GM21717 (cell line): ENCODE measurements around the gene CDK13.

Experiments
- ATAC-seq: cut with Tn5 transposase; IDR thresholded peaks from one replicate; pipeline ENCODE4 v1.9.1; 2021; ENCODE audit warnings: mild to moderate bottlenecking, moderate library complexity; ENCODE audit not compliant: unreplicated experiment

The CDK13 gene

DNA sequence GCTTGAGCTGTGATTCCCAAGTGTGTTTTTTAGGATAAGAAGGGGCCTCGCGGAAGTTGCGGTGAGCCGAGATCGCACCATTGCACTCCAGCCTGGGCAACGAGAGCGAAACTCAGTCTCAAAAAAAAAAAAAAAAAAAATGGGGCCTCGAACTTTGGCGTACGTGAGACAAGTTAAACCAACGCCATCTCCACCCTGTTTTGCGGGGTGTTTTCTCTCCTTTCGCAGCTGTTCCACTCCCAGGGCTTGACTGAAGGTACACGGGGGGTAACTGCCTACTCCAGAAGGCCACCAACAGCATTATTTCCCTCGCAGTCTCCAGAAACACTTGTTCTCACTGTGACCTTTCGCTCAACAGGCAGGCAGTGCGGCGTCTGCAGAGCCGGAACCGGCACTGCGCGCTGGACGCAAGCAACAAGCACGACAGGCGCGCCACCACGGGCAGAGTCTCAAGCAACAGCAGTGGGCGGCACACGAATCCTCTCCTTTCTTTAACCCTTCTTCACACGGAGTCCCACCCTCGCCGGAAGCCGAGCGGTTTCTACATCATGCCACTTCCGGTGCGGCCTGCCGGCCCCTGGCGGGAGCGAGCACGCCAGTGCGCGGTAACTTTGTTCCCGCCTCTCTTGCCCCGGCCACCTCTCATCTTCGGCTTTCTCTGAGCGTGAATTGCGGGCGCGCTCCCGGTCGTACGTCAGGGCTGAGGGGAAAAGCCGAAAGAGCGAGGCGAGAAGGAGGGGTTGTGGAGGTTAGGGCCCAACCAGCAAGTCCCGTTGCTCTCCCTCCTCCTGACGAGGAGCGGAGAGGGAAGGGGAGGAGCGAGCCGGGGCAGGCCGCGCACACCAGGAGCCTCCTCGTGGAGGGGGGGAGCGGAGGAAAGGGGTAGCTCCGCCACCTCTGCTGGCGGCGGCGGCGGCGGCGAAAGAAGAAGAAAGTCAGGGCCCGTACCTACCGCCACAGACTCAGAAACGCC, 814 bp upstream of the CDK13 start:
- ATAC-seq, result peak; percentile 76

DNA sequence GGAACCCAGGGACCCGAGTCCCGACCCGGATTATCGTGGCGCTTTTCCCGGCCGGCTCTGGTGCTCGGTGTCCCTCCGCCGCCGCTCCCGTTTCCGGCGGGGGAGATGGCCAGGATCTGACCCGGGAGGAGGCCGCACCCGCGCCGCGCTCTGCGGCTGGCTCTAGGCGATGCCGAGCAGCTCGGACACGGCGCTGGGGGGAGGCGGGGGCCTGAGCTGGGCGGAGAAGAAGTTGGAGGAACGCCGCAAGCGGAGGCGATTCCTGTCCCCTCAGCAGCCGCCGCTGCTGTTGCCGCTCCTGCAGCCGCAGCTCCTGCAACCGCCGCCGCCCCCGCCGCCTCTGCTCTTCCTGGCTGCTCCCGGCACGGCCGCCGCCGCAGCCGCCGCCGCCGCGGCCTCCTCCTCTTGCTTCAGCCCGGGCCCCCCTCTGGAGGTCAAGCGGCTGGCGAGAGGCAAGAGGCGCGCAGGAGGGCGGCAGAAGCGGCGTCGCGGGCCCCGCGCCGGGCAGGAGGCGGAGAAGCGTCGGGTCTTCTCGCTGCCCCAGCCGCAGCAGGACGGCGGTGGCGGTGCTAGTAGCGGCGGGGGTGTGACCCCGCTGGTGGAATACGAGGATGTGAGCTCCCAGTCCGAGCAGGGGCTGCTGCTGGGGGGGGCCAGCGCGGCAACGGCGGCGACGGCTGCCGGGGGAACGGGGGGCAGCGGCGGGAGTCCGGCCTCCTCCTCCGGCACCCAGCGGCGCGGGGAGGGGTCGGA, 593 bp downstream of the CDK13 start:
- peak; percentile 2 for ATAC-seq

DNA sequence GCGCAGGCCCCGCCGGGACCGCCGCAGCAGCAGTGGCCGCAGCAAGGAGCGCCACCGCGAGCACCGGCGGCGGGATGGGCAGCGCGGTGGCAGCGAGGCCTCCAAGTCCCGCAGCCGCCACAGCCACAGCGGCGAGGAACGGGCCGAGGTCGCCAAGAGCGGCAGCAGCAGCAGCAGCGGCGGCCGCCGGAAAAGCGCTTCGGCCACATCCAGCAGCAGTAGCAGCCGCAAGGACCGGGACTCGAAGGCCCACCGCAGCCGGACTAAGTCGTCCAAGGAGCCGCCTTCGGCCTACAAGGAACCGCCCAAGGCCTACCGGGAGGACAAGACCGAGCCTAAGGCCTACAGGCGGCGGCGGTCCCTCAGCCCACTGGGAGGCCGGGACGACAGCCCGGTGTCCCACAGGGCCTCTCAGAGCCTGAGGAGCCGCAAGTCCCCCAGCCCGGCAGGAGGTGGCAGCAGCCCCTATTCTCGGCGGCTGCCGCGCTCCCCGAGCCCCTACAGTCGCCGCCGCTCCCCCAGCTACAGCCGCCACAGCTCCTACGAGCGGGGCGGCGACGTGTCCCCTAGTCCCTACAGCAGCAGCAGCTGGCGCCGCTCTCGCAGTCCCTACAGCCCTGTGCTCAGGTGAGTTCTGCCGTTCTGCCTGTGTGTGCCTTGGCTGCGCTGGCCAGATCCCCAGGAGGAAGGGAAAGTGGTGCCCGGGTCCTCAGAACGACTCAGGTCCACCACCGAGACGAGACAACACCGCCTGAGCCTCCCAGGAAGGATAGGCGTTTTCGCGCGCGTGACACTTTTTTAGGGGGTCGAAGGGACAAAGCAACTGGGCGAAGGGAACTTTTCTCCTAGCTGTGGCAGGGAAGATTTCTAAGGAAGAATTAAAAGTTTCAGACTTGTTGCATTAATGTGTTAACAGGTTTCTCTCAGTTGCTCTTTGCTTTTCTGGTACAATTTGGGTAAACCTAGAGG, 1.5 kb downstream of the CDK13 start:
- ATAC-seq, result peak; percentile 18

DNA sequence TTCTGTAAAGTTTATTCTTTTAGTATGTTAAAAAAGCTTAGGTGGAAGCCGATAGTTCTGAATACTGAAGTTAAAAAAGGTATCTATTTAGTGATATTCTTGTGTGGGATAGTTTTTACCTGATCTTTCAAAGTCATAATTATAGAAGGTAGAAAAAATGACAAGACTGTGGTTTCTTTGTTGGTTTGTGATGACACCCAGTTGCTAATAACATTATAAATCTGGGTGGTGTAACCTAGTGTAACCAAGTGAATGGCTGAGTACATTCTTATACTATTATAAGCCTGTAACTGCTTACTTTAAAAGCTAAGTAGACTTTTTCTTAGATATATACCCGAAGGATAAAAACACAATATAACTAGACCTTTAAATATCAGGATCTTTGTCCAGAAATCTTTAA, 2.3 kb downstream of the CDK13 start:
- ATAC-seq, result no peak

DNA sequence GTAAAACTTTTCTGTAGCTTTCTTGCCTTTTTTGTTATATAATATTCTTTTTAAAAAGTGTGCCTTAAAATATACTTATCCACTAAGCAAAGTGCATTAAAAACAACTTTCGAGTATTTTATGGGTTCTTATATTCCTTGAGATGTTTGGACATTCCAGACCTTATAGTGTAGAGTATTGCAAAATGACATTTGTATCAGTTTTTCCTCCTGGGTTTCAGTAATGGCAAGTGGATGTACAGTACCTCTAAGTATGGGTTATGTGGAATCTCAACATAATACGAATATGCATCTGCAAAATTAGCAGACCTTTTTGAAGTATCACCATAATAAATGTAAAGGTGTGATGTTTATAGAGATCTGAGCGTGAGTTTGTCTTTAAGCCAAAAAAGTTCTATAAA, 2.7 kb downstream of the CDK13 start:
- ATAC-seq, result no peak

DNA sequence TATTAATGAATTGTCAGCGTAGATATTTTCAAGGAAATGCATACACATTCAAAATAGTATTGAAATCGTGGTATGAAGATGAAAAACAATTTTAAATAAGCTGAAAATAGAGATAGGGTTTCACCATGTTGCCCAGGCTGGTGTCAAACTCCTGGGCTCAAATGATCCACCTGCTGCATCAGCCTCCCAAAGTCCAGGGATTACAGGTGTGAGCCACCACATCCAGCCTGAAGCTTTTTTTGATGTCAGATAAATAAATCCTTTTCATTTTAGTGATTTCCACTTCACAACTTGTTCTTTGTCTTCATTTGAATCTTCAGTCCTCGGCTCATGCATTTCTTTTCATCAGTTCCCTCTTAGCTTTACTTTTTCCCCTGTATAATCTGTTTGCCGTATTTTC, 4.6 kb downstream of the CDK13 start:
- ATAC-seq, result no peak

DNA sequence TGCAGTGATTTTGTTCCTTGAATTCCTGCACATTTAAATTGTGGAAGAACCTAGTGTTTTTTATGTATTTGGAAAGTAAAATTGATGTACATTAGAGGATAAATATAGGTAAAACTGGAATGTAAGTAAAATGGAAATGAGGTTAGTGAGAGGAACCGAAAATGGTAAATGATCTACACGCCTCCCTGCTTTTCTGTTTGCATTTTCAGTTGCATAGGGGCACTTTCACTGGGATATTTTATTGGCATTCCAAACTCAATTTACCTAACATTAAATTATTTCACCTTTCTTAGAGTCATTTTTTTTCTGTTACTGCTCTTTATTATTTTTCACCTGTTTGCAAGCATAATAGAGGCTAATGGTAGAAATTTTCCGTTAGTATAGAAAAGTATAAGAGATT, 8.0 kb downstream of the CDK13 start:
- ATAC-seq, result no peak

DNA sequence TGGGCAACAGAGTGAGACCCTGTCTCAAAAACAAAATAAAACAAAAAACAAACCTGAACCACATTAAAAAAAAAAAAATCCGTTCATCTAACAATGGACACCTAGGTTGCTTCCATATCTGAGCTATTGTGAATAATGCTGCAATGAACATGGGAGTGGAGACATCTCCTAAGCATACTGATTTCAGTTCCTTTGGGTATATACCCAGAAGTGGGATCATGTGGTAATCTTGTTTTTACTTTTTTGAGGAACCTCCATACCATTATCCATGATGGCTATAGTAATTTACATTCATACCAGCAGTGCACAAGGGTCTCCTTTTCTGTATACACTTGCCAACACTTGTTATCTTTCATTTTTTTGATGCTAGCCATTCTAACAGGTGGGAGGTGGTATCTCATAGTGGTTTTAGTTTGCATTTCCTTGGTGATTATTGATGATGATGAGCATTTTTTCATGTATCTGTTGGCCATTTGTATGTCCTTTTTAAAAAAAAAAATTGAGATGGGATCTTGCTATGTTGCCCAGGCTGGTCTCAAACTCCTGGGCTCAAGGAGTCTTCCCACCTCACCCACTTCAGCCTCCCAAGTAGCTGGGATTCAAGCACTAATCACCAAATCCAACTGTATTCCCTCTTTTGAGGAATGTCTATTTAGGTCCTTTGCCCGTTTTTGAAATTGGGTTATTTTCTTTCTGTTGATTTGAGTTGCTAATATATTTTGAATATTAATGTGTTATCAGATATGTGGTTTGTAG, 17.5 kb downstream of the CDK13 start:
- ATAC-seq, result no peak

DNA sequence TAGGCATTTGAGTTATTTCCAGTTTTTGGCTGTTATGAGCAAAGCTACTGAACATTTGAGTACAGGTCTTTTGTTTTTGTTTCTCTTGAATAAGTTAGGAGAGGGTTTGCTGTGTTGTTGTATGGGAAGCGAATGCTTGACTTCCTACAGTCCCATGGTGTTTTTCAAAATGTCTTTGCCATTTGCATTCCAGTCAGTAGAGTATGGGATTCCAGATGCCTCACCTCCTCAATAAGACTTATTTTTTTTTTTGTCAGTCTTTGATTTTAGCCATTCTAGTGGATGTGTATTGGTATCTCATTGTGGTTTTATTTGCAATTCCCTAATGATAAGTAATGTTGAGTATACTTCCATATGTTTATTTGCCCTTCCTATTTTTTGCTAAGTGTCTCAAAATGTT, 19.4 kb downstream of the CDK13 start:
- ATAC-seq, result no peak

DNA sequence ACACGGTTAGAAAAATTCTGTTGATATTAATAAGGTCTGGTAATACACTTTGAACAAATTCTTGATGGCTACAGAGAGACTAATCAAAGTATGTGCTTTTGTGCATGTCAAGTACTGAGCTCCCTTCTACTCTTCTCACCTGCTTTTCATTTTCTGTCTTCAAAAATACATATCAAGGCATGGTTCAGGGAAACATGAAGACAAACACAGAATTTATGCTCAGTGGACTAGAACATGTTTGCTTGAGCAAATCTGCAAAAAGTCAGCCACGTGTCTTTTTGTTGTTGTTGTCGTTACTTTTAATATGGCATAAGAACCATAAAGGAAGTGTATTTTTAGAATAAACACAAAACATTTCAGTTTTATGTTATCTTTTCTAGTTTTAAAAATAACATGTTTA, 21.9 kb downstream of the CDK13 start:
- no peak for ATAC-seq

DNA sequence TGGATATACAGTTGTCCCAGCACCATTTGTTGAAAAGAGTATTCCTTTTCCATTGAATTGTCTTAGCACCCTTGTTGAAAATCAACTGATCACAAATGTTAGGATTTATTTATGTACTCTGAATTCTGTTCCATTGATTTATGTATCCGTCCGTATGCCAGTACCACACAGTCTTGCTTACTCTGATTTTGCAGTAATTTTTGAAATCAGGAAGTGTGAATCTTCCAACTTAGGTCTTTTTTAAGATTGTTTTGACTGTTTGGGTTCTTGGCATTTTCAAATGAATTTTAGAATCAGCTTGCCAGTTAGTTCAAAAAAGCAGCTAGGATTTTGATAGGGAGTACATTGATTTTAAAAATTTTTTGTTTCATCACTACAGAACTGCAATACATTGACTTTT, 23.7 kb downstream of the CDK13 start:
- no peak for ATAC-seq

DNA sequence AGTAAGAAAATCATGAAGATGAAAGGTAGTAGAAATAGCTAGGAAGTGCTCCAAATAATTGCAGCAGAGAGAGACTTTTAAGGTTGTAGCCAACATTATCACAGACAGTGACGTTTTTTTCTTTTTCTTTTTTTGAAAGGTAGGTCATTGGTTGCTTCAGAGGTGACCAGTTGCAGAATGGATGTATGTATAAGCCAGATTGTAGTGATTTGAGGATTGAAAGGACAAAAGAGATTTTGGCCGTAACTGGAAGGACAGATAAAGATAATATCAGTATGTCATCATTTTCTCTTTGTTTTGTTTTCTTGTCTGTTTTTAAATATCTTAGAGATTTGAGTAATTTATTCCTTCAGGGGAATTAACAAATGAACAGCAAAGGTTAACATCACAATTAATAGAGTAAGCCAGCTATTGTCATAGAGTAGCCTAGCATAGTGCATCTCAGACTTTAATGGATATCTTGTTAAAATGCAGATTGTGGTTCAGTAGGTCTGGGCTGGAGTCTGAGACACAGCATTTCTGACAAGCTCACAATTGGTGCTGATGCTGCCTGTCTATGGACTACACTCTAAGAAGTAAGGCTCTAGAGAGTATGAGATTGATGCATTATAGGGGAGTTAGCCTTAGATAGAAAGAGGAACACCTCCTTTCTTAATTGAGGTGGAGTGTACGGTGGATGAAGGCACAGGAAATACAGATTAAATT, 28.3 kb downstream of the CDK13 start:
- no peak for ATAC-seq

DNA sequence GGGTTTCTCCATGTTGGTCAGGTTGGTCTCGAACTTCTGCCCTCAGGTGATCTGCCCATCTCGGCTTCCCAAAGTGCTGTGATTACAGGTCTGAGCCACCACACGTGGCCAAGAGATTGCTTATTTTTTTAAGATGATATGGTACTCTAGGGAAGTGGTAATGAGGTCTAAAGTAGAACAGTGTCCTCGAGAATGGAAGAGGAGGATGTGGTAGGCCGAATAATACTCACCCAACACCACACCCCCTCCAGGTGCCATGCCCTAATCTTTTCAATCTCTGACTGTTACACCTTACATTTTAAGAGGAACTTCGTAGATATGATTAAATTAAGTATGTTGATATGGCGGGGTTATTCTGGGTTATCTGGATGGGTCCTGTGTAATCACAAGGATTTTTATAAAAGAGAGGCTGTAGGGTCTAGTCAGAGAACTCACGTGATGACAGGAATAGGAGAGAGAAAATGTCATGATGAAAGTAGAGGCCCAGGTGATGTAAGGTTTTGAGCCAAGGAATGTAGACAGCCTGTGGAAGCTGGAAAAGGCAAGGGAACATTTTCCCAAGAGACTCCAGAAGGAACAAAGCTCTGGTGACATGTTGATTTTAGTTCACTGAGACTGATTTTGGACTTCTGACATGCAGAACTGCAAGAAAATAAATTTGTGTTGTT, 29.5 kb downstream of the CDK13 start:
- no peak for ATAC-seq

DNA sequence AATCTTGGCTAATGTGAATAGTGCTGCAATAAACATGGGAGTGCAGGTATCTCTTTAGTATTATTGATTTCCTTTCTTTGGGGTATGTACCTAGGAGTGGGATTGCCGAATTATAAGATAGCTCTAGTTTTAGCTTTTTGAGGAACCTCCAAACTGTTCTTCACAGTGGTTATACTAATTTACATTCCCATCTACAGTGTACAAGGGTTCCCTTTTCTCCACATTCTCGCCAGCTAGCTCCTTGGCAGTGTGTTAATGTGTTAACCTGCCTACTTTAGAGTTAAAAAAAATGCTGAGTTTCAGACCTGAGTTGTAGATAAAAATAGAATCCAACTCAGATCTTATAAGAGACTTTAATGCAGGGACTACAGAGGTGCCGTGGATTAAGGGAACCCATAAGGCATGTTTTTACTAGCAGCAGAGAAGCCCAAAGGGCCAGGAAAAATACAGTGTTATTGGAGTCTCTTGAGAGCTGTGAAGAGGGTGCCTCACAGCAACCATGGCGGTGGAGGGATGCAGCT, 35.4 kb downstream of the CDK13 start:
- no peak for ATAC-seq

DNA sequence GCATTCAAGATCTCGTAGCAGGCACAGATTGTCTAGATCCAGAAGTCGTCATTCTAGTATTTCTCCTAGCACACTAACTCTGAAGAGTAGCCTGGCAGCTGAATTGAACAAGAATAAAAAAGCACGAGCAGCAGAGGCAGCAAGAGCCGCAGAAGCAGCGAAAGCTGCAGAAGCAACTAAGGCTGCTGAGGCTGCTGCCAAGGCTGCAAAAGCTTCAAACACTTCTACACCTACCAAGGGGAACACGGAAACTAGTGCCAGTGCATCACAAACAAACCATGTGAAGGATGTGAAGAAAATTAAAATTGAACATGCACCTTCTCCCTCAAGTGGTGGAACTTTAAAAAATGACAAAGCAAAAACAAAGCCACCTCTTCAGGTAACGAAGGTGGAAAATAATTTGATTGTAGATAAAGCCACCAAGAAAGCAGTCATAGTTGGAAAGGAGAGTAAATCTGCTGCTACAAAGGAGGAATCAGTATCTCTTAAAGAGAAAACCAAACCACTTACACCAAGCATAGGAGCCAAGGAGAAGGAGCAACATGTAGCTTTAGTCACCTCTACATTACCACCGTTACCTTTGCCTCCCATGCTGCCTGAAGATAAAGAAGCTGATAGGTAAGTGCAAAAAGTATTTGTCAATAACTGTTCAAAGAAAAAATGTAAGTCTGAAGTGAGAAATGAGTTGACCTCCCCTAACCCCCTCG, 37.7 kb downstream of the CDK13 start:
- no peak for ATAC-seq

DNA sequence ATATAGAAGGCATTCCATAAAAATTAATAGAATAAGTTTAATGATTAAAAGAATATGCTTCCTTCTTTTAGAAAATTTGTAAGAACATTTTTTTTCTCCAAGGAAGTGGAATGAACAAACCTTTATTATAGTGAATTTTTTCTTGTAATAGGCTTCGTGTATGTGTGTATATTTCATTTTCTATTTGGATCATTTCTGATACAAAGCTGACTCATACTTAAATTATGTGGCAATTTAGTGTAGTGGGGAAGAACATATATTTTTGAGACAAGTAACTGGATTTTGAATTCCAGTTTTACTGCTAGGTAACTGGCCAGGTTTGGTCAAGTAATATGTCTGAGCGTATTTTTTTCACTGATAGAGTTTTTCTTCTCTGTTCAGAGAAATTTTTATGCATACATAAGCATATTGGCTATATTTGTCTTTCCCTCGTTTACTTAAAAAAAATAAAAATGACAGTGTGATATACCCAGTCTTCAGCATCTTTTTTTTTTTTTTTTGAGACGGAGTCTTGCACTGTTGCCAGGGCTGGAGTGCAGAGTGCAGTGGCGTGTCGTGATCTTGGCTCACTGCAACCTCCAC, 50.8 kb downstream of the CDK13 start:
- no peak for ATAC-seq

DNA sequence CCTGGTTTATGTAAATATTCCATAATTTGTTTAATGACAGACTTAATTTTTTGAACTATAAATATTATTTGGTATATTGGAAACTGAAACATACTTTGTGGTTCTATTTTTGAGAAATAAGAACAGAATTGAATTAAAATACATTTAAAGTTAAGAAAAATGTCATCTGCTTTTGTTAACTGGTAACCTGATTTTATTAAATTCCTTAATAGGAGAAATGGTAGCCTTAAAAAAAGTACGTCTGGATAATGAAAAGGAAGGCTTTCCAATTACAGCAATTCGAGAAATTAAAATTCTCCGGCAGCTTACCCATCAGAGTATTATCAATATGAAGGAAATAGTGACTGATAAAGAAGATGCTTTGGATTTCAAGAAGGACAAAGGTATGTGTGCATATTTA, 51.6 kb downstream of the CDK13 start:
- ATAC-seq, result no peak

DNA sequence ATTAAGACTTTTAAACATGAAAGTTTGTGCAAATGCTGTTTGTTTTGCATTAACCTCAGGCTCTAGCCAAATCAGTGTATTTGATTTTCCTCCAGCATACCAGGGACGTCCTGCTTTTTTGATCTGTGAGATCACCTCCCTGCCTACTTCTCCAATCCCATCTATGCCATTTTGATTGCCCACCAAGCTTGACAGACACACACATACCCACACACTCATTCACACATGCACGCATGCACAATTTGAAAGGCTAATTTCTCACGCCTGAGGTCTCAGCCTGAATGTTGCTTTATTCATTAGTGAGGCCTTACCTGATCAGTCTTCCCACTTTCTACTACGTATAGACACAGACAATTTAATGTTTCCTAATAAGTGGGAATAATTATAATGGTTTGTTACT, 53.5 kb downstream of the CDK13 start:
- no peak for ATAC-seq
